ENCODE results near the gene ACADM. TPM values are rescaled to one million over a fixed set of nuclear protein-coding genes. Genes with fewer than 3 reads are reported as not detected.

ACADM gene
- total RNA-seq, 4 donors from 2014 or later, result 50.9 to 71.1 (median 59.7) TPM

DNA sequence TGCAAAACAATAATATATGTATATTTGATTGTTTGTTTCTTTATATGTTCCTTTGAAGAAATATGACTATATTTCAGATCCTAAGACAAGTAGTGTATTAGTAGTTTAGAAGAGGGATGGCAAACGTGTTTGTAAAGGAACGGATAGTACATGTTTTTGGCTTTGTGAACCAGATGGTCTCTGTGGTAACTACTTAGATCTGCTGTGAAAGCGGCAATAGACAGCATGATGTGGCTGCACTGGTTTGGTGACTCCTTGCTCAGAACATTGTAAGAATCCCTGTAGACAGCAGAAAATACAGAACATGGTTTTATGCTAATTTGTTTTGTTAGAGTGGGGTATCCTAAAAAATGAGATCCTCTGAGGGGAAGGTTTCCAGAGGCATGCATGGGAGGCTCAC lies 3.1 kb downstream of the ACADM start:
- Histone ChIP-seq H3K4me1 (peaks cover 18 to 34% (median 31%) of the 10 kb centered on the region in 4 donors), H3K27me3 (no peaks in the 10 kb centered on the region), H3K36me3 (peaks cover 0 to 3% (median 1%) of the 10 kb centered on the region in 4 donors), H3K27ac (replicated peaks in 1 of 4) (no peak overlapping the region), H3K4me3 (no peak overlapping the region), H3K9me3 (no peaks in the 10 kb centered on the region)
- DNase-seq (ENCODE audit: extremely low spot score), result no peak
- WGBS, result 59% methylated on average over 3 of the region's 3 CpGs
- TF ChIP-seq EP300 (IDR thresholded peaks at IDR 0.05) (no peak), POLR2A (IDR thresholded peaks at IDR 0.05; ENCODE audit: low read depth) (no peak), POLR2AphosphoS5 (IDR thresholded peaks at IDR 0.05) (no peak)
- TF ChIP-seq, protein P1, sequence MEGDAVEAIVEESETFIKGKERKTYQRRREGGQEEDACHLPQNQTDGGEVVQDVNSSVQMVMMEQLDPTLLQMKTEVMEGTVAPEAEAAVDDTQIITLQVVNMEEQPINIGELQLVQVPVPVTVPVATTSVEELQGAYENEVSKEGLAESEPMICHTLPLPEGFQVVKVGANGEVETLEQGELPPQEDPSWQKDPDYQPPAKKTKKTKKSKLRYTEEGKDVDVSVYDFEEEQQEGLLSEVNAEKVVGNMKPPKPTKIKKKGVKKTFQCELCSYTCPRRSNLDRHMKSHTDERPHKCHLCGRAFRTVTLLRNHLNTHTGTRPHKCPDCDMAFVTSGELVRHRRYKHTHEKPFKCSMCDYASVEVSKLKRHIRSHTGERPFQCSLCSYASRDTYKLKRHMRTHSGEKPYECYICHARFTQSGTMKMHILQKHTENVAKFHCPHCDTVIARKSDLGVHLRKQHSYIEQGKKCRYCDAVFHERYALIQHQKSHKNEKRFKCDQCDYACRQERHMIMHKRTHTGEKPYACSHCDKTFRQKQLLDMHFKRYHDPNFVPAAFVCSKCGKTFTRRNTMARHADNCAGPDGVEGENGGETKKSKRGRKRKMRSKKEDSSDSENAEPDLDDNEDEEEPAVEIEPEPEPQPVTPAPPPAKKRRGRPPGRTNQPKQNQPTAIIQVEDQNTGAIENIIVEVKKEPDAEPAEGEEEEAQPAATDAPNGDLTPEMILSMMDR (IDR thresholded peaks at IDR 0.05), result no peak
- intact Hi-C loops (cut with DNase I), result no loop called here

GRCh38 chr1:75730432-75730831 lies 5.9 kb downstream of the ACADM start:
- no peak for DNase-seq (ENCODE audit: extremely low spot score)
- Histone ChIP-seq H3K27ac (replicated peaks in 1 of 4) (no peak overlapping the region), H3K4me1 (peaks cover 15 to 25% (median 20%) of the 10 kb centered on the region in 4 donors), H3K4me3 (no peak overlapping the region), H3K27me3 (no peaks in the 10 kb centered on the region), H3K36me3 (peaks cover 8 to 31% (median 29%) of the 10 kb centered on the region in 4 donors), H3K9me3 (no peaks in the 10 kb centered on the region)
- intact Hi-C loops (cut with DNase I), result no loop called here
- WGBS, result 50% methylated on average over 2 of the region's 2 CpGs
- TF ChIP-seq POLR2AphosphoS5 (IDR thresholded peaks at IDR 0.05) (no peak), POLR2A (IDR thresholded peaks at IDR 0.05; ENCODE audit: low read depth) (no peak), EP300 (IDR thresholded peaks at IDR 0.05) (no peak)
- TF ChIP-seq, protein P1 (IDR thresholded peaks at IDR 0.05), result no peak

DNA sequence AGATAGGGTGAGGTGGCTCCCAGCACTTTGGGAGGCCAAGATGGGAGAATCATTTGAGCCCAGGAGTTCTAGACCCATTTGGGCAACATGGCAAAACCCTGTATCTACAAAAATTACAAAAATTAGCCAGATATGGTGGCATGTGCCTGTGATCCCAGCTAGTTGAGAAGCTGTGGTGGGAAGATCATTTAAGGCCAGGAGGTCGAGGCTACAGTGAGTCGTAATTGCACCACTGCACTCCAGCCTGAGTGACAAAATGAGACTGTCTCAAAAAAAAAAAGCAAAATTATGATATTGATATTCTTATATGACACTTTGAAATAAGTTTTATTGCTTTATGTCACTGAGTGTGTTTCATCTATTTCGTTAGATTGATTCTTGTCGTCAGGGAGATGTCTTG lies 7.4 kb downstream of the ACADM start:
- TF ChIP-seq POLR2A (IDR thresholded peaks at IDR 0.05; ENCODE audit: low read depth) (no peak), EP300 (IDR thresholded peaks at IDR 0.05) (no peak)
- peaks cover 18 to 45% (median 37%) of the 10 kb centered on the region in 4 donors for H3K36me3 ChIP-seq

GRCh38 chr1:75732703-75733102 lies 8.2 kb downstream of the ACADM start:
- no peak for DNase-seq (ENCODE audit: extremely low spot score)
- peaks cover 0 to 4% (median 0%) of the 10 kb centered on the region in 4 donors for H3K4me1 ChIP-seq
- no peak for TF ChIP-seq EP300 (IDR thresholded peaks at IDR 0.05)
- TF ChIP-seq, protein P1 (IDR thresholded peaks at IDR 0.05), result no peak
- TF ChIP-seq POLR2AphosphoS5 (IDR thresholded peaks at IDR 0.05), result no peak
- no peak for TF ChIP-seq POLR2A (IDR thresholded peaks at IDR 0.05; ENCODE audit: low read depth)
- peaks cover 26 to 53% (median 44%) of the 10 kb centered on the region in 4 donors for H3K36me3 ChIP-seq
- no peak overlapping the region for H3K4me3 ChIP-seq
- H3K27me3 ChIP-seq, result no peaks in the 10 kb centered on the region
- no peak overlapping the region for H3K27ac ChIP-seq (replicated peaks in 1 of 4)
- intact Hi-C loops (cut with DNase I), result no loop called here
- no peaks in the 10 kb centered on the region for H3K9me3 ChIP-seq
- WGBS, result 95% methylated on average over 1 of the region's 1 CpG

More for the DNA sequence above, 7.4 kb downstream of the ACADM start:
- Histone ChIP-seq H3K4me3 (no peak overlapping the region), H3K9me3 (no peaks in the 10 kb centered on the region), H3K4me1 (peaks cover 2 to 11% (median 6%) of the 10 kb centered on the region in 4 donors), H3K27me3 (no peaks in the 10 kb centered on the region), H3K27ac (replicated peaks in 1 of 4) (no peak overlapping the region)
- WGBS, result 90% methylated on average over 4 of the region's 4 CpGs
- no peak for DNase-seq (ENCODE audit: extremely low spot score)
- intact Hi-C loops (cut with DNase I), result no loop called here

- Histone ChIP-seq H3K4me1 (no peaks in the 10 kb centered on the region), H3K9me3 (no peaks in the 10 kb centered on the region), H3K4me3 (no peak overlapping the region), H3K36me3 (peaks cover 31 to 63% (median 54%) of the 10 kb centered on the region in 4 donors), H3K27me3 (no peaks in the 10 kb centered on the region), H3K27ac (replicated peaks in 1 of 4) (no peak overlapping the region)
- TF ChIP-seq EP300 (IDR thresholded peaks at IDR 0.05) (no peak), POLR2A (IDR thresholded peaks at IDR 0.05; ENCODE audit: low read depth) (no peak), POLR2AphosphoS5 (IDR thresholded peaks at IDR 0.05) (no peak)
- TF ChIP-seq, protein P1 (IDR thresholded peaks at IDR 0.05), result no peak
- WGBS, result 92% methylated on average over 5 of the region's 5 CpGs
- no peak for DNase-seq (ENCODE audit: extremely low spot score)
- intact Hi-C loops (cut with DNase I), result no loop called here
Measured at GRCh38 chr1:75733661-75734060, 9.2 kb downstream of the ACADM start.

Data from esophagus muscularis mucosa (tissue), 4 donors.